ENCODE data around the gene BRINP1.
A peak's percentile ranks its signal among the peaks of the same experiment; 100 is the strongest.

Gene BRINP1

DNA sequence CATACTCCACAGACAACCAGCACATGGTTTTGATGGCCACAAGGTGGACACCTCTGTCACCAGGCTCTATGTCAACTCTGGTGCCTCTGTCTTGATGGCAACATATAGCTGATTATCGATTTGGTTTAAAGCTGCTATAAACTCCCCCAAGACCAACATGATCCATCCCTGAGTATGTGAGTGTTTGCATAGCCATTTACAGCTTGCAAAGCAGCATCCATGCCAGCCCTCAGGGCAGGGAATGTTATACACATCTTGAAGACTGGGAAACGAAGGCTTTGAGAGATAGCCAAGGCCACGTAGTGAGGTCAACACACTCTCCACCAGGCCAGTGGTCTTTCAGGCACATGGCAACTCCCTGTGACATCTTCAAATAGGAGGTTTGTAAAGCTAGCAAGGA lies 40.3 kb upstream of the BRINP1 start:
- Histone ChIP-seq H3K23ac (ENCODE audit: low read length) (no peak overlapping the region), H3K36me3 (ENCODE audit: control insufficient read depth in 1 of 2, insufficient read depth in 2 of 2, low read length in 2 of 2) (no peaks in the 10 kb centered on the region), H3K14ac (ENCODE audit: low read length) (no peak overlapping the region), H2BK120ac (ENCODE audit: insufficient read depth, low read length, poor library complexity) (no peak overlapping the region), H2BK12ac (ENCODE audit: low read length) (no peak overlapping the region), H3K18ac (ENCODE audit: low read length) (no peak overlapping the region), H3K9me3 (ENCODE audit: insufficient read depth, low read depth, low read length) (peaks cover 2% of the 10 kb centered on the region), H3K27me3 (ENCODE audit: insufficient read depth, low read length) (no peaks in the 10 kb centered on the region), H4K8ac (ENCODE audit: low read depth, low read length) (no peak overlapping the region), H2AK5ac (ENCODE audit: low read length) (no peak overlapping the region), H2AFZ (ENCODE audit: insufficient read depth, low read length, poor library complexity) (no peak overlapping the region), H4K91ac (ENCODE audit: low read depth, low read length) (no peak overlapping the region), H3K4me1 (ENCODE audit: control insufficient read depth in 1 of 2, insufficient read depth in 2 of 2, low read length in 2 of 2) (peaks cover 4% of the 10 kb centered on the region in 2 experiments), H3K79me1 (ENCODE audit: low read length) (no peaks in the 10 kb centered on the region), H3K9ac (ENCODE audit: low read length) (peak overlapping the region; percentile 33), H3K4me2 (ENCODE audit: low read length) (no peak overlapping the region), H4K12ac (ENCODE audit: low read depth, low read length) (no peak overlapping the region), H3K4me3 (ENCODE audit: low read depth, low read length) (no peak overlapping the region), H2BK5ac (ENCODE audit: low read depth, low read length, poor library complexity) (no peak overlapping the region), H3K79me2 (ENCODE audit: control insufficient read depth, insufficient read depth, low read length, poor library complexity) (no peaks in the 10 kb centered on the region), H3K4ac (ENCODE audit: low read depth, low read length) (no peak overlapping the region), H3K27ac (ENCODE audit: low read depth, low read length) (no peak overlapping the region)
- DNase-seq: no peak
- no CpG with 5 or more reads among the region's 3 CpGs for WGBS (ENCODE audit: extremely low coverage, insufficient coverage, insufficient read length)

DNA sequence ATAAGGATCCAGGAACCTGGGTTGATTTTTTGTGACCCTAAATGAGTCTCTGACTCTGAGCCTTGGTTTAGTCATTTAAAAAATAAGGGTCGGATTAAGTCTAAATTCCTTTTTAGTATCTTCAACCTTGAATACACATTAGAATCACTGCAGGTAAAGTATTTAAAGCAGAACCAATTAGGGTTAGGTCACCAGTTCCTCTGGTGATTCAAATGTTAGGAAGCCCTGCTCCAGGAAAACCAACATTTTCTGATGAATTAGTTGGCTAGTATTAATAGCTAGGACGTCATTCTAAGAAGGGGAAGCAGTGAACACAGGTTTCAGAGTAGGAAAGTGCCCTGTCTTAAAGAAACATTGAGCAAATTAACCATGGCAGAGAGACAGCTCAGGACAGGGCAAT lies 31.4 kb upstream of the BRINP1 start:
- no peaks in the 10 kb centered on the region for H3K79me2 ChIP-seq (ENCODE audit: control insufficient read depth, insufficient read depth, low read length, poor library complexity)
- H3K4me2 ChIP-seq (ENCODE audit: low read length): no peak overlapping the region
- H3K36me3 ChIP-seq (ENCODE audit: control insufficient read depth in 1 of 2, insufficient read depth in 2 of 2, low read length in 2 of 2): no peaks in the 10 kb centered on the region
- no peak overlapping the region for H4K91ac ChIP-seq (ENCODE audit: low read depth, low read length)
- H4K8ac ChIP-seq (ENCODE audit: low read depth, low read length): no peak overlapping the region
- H3K9ac ChIP-seq (ENCODE audit: low read length): no peak overlapping the region
- H3K4me1 ChIP-seq (ENCODE audit: control insufficient read depth in 1 of 2, insufficient read depth in 2 of 2, low read length in 2 of 2): no peaks in the 10 kb centered on the region
- H2AFZ ChIP-seq (ENCODE audit: insufficient read depth, low read length, poor library complexity): no peak overlapping the region
- DNase-seq: no peak
- no peak overlapping the region for H2AK5ac ChIP-seq (ENCODE audit: low read length)
- no peak overlapping the region for H3K18ac ChIP-seq (ENCODE audit: low read length)
- H4K12ac ChIP-seq (ENCODE audit: low read depth, low read length): no peak overlapping the region
- H3K27me3 ChIP-seq (ENCODE audit: insufficient read depth, low read length): no peaks in the 10 kb centered on the region
- no peak overlapping the region for H2BK120ac ChIP-seq (ENCODE audit: insufficient read depth, low read length, poor library complexity)
- no peak overlapping the region for H3K4me3 ChIP-seq (ENCODE audit: low read depth, low read length)
- no peak overlapping the region for H3K14ac ChIP-seq (ENCODE audit: low read length)
- H3K9me3 ChIP-seq (ENCODE audit: insufficient read depth, low read depth, low read length): peaks cover 2% of the 10 kb centered on the region
- no peaks in the 10 kb centered on the region for H3K79me1 ChIP-seq (ENCODE audit: low read length)
- H2BK5ac ChIP-seq (ENCODE audit: low read depth, low read length, poor library complexity): no peak overlapping the region
- no peak overlapping the region for H3K4ac ChIP-seq (ENCODE audit: low read depth, low read length)
- H3K23ac ChIP-seq (ENCODE audit: low read length): no peak overlapping the region
- no peak overlapping the region for H2BK12ac ChIP-seq (ENCODE audit: low read length)
- H3K27ac ChIP-seq (ENCODE audit: low read depth, low read length): no peak overlapping the region
- WGBS (ENCODE audit: extremely low coverage, insufficient coverage, insufficient read length): no CpG with 5 or more reads among the region's 2 CpGs

- Histone ChIP-seq H2BK120ac (ENCODE audit: insufficient read depth, low read length, poor library complexity) (no peak overlapping the region), H3K18ac (ENCODE audit: low read length) (no peak overlapping the region), H3K4me2 (ENCODE audit: low read length) (no peak overlapping the region), H3K27me3 (ENCODE audit: insufficient read depth, low read length) (no peaks in the 10 kb centered on the region), H2BK5ac (ENCODE audit: low read depth, low read length, poor library complexity) (no peak overlapping the region), H3K9ac (ENCODE audit: low read length) (no peak overlapping the region), H3K4me1 (ENCODE audit: control insufficient read depth in 1 of 2, insufficient read depth in 2 of 2, low read length in 2 of 2) (no peaks in the 10 kb centered on the region), H3K27ac (ENCODE audit: low read depth, low read length) (no peak overlapping the region), H3K23ac (ENCODE audit: low read length) (no peak overlapping the region), H3K79me2 (ENCODE audit: control insufficient read depth, insufficient read depth, low read length, poor library complexity) (no peaks in the 10 kb centered on the region), H4K91ac (ENCODE audit: low read depth, low read length) (no peak overlapping the region), H2BK12ac (ENCODE audit: low read length) (no peak overlapping the region), H4K12ac (ENCODE audit: low read depth, low read length) (no peak overlapping the region), H3K36me3 (ENCODE audit: control insufficient read depth in 1 of 2, insufficient read depth in 2 of 2, low read length in 2 of 2) (no peaks in the 10 kb centered on the region), H3K4me3 (ENCODE audit: low read depth, low read length) (no peak overlapping the region), H3K9me3 (ENCODE audit: insufficient read depth, low read depth, low read length) (no peaks in the 10 kb centered on the region), H3K79me1 (ENCODE audit: low read length) (no peaks in the 10 kb centered on the region), H3K14ac (ENCODE audit: low read length) (no peak overlapping the region), H4K8ac (ENCODE audit: low read depth, low read length) (no peak overlapping the region), H2AFZ (ENCODE audit: insufficient read depth, low read length, poor library complexity) (no peak overlapping the region), H3K4ac (ENCODE audit: low read depth, low read length) (no peak overlapping the region), H2AK5ac (ENCODE audit: low read length) (no peak overlapping the region)
- no peak for DNase-seq
- no CpG with 5 or more reads among the region's 2 CpGs for WGBS (ENCODE audit: extremely low coverage, insufficient coverage, insufficient read length)
Measured at GRCh38 chr9:119398350-119398749, 29.1 kb upstream of the BRINP1 start.

DNA sequence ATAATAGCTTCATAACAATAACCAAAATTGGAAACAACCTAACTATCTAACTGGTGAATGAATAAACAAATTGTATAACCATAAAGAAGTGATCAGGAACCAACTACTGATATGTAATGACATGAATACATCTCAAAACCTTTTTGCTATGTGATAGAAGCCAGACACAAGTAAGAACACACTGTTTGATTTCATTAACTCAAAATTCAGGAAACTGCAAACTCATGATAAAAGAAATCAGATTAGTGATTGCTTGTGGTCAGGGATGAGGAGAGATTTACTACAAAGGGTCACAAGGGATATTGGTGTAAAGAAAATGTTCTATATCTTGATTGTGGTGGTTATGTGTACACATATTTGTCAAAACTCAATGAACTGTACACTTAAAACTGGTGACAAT lies 22.6 kb upstream of the BRINP1 start:
- no peak overlapping the region for H2BK5ac ChIP-seq (ENCODE audit: low read depth, low read length, poor library complexity)
- H4K91ac ChIP-seq (ENCODE audit: low read depth, low read length): no peak overlapping the region
- no peaks in the 10 kb centered on the region for H3K36me3 ChIP-seq (ENCODE audit: control insufficient read depth in 1 of 2, insufficient read depth in 2 of 2, low read length in 2 of 2)
- no peak overlapping the region for H2BK120ac ChIP-seq (ENCODE audit: insufficient read depth, low read length, poor library complexity)
- H3K27ac ChIP-seq (ENCODE audit: low read depth, low read length): no peak overlapping the region
- no peak overlapping the region for H2BK12ac ChIP-seq (ENCODE audit: low read length)
- H3K27me3 ChIP-seq (ENCODE audit: insufficient read depth, low read length): no peaks in the 10 kb centered on the region
- no peaks in the 10 kb centered on the region for H3K79me2 ChIP-seq (ENCODE audit: control insufficient read depth, insufficient read depth, low read length, poor library complexity)
- H4K12ac ChIP-seq (ENCODE audit: low read depth, low read length): no peak overlapping the region
- H3K23ac ChIP-seq (ENCODE audit: low read length): no peak overlapping the region
- H4K8ac ChIP-seq (ENCODE audit: low read depth, low read length): no peak overlapping the region
- no peak overlapping the region for H3K18ac ChIP-seq (ENCODE audit: low read length)
- no peak overlapping the region for H2AFZ ChIP-seq (ENCODE audit: insufficient read depth, low read length, poor library complexity)
- no peak overlapping the region for H3K9ac ChIP-seq (ENCODE audit: low read length)
- H3K4me1 ChIP-seq (ENCODE audit: control insufficient read depth in 1 of 2, insufficient read depth in 2 of 2, low read length in 2 of 2): no peaks in the 10 kb centered on the region
- no peaks in the 10 kb centered on the region for H3K79me1 ChIP-seq (ENCODE audit: low read length)
- no peak overlapping the region for H2AK5ac ChIP-seq (ENCODE audit: low read length)
- H3K4ac ChIP-seq (ENCODE audit: low read depth, low read length): no peak overlapping the region
- no peak for DNase-seq
- no peak overlapping the region for H3K4me2 ChIP-seq (ENCODE audit: low read length)
- no peak overlapping the region for H3K4me3 ChIP-seq (ENCODE audit: low read depth, low read length)
- H3K14ac ChIP-seq (ENCODE audit: low read length): no peak overlapping the region
- H3K9me3 ChIP-seq (ENCODE audit: insufficient read depth, low read depth, low read length): no peaks in the 10 kb centered on the region
